HEK293 (cell line): Measurements from ENCODE around the gene MAN2A2.

Source experiments
- EGR2 ChIP-seq: fragments of 450-650 bp; formaldehyde crosslinking; IDR thresholded peaks from 2 replicates; pipeline ENCODE4 v1.5.1; 2016; ENCODE audit warnings: low read depth, missing biosample characterization, missing genetic modification characterization
- INSM2 ChIP-seq: fragments of 450-650 bp; formaldehyde crosslinking; IDR thresholded peaks from 2 replicates; pipeline ENCODE4 v1.5.1; 2016; ENCODE audit warnings: missing biosample characterization, missing genetic modification characterization
- KLF16 ChIP-seq: fragments of 450-650 bp; formaldehyde crosslinking; IDR thresholded peaks from 2 replicates; pipeline ENCODE4 v1.5.1; 2017; ENCODE audit warnings: missing biosample characterization, missing genetic modification characterization
- KLF8 ChIP-seq: fragments of 450-650 bp; formaldehyde crosslinking; IDR thresholded peaks from 2 replicates; pipeline ENCODE4 v1.5.1; 2016; ENCODE audit warnings: missing biosample characterization, missing genetic modification characterization
- MEIS1 ChIP-seq: sonication (generic); formaldehyde crosslinking; IDR thresholded peaks from 2 replicates; pipeline ENCODE4 v1.8.1; 2022; ENCODE audit warnings: missing genetic modification reagents, mild to moderate bottlenecking, borderline replicate concordance
- MYNN ChIP-seq: fragments of 450-650 bp; formaldehyde crosslinking; IDR thresholded peaks from 2 replicates; pipeline ENCODE4 v1.5.1; 2016; ENCODE audit warnings: missing biosample characterization, missing genetic modification characterization, borderline replicate concordance
- SP2 ChIP-seq: fragments of 450-650 bp; formaldehyde crosslinking; IDR thresholded peaks from 2 replicates; pipeline ENCODE4 v1.5.1; 2016; ENCODE audit warnings: missing biosample characterization, missing genetic modification characterization
- TSHZ1 ChIP-seq: fragments of 450-650 bp; formaldehyde crosslinking; IDR thresholded peaks from 2 replicates; pipeline ENCODE4 v1.5.1; 2016; ENCODE audit warnings: missing biosample characterization, missing genetic modification characterization, borderline replicate concordance
- ZNF121 ChIP-seq: fragments of 450-650 bp; formaldehyde crosslinking; IDR thresholded peaks from 2 replicates; pipeline ENCODE4 v1.5.1; 2016; ENCODE audit warnings: missing biosample characterization, missing genetic modification characterization
- ZNF155 ChIP-seq: fragments of 450-650 bp; formaldehyde crosslinking; IDR thresholded peaks from 2 replicates; pipeline ENCODE4 v1.5.1; 2016; ENCODE audit warnings: missing biosample characterization, missing genetic modification characterization
- ZNF175 ChIP-seq: fragments of 450-650 bp; formaldehyde crosslinking; IDR thresholded peaks from 2 replicates; pipeline ENCODE4 v1.5.1; 2016; ENCODE audit warnings: missing biosample characterization, missing genetic modification characterization
- ZNF18 ChIP-seq: fragments of 450-650 bp; formaldehyde crosslinking; IDR thresholded peaks from 2 replicates; pipeline ENCODE4 v1.5.1; 2016; ENCODE audit warnings: missing biosample characterization, missing genetic modification characterization
- ZNF266 ChIP-seq: fragments of 450-650 bp; formaldehyde crosslinking; IDR thresholded peaks from 2 replicates; pipeline ENCODE4 v1.5.1; 2016; ENCODE audit warnings: missing biosample characterization, missing genetic modification characterization, low read depth
- ZNF548 ChIP-seq: fragments of 450-650 bp; formaldehyde crosslinking; IDR thresholded peaks from 2 replicates; pipeline ENCODE4 v1.5.1; 2016; ENCODE audit warnings: missing biosample characterization, missing genetic modification characterization
- ZNF600 ChIP-seq: fragments of 450-650 bp; formaldehyde crosslinking; IDR thresholded peaks from 2 replicates; pipeline ENCODE4 v1.5.1; 2016; ENCODE audit warnings: missing biosample characterization, missing genetic modification characterization
- ZNF660 ChIP-seq: fragments of 450-650 bp; IDR thresholded peaks from 2 replicates; pipeline ENCODE4 v1.5.1; 2018; ENCODE audit warnings: missing biosample characterization, mild to moderate bottlenecking, missing genetic modification characterization
- ZNF843 ChIP-seq: fragments of 450-650 bp; formaldehyde crosslinking; IDR thresholded peaks from 2 replicates; pipeline ENCODE4 v1.5.1; 2016; ENCODE audit warnings: missing biosample characterization, missing genetic modification characterization
- TF ChIP-seq, protein P1 (sequence below): fragments of 450-650 bp; formaldehyde crosslinking; conservative IDR thresholded peaks from 2 replicates; pipeline ENCODE4 v1.5.1; 2016; ENCODE audit warnings: low read depth, missing biosample characterization, missing genetic modification characterization
- TF ChIP-seq, protein P2 (sequence below): fragments of 450-650 bp; formaldehyde crosslinking; IDR thresholded peaks from 2 replicates; pipeline ENCODE4 v1.5.1; 2016; ENCODE audit warnings: missing biosample characterization, missing genetic modification characterization, low read depth
- TF ChIP-seq, protein P3 (sequence below): fragments of 450-650 bp; formaldehyde crosslinking; IDR thresholded peaks from 2 replicates; pipeline ENCODE4 v1.5.1; 2016; ENCODE audit warnings: missing biosample characterization, missing genetic modification characterization
- TF ChIP-seq, protein P4 (sequence below): fragments of 450-650 bp; formaldehyde crosslinking; IDR thresholded peaks from 2 replicates; pipeline ENCODE4 v1.5.1; 2017; ENCODE audit warnings: missing biosample characterization, missing genetic modification characterization

MAN2A2 gene

DNA sequence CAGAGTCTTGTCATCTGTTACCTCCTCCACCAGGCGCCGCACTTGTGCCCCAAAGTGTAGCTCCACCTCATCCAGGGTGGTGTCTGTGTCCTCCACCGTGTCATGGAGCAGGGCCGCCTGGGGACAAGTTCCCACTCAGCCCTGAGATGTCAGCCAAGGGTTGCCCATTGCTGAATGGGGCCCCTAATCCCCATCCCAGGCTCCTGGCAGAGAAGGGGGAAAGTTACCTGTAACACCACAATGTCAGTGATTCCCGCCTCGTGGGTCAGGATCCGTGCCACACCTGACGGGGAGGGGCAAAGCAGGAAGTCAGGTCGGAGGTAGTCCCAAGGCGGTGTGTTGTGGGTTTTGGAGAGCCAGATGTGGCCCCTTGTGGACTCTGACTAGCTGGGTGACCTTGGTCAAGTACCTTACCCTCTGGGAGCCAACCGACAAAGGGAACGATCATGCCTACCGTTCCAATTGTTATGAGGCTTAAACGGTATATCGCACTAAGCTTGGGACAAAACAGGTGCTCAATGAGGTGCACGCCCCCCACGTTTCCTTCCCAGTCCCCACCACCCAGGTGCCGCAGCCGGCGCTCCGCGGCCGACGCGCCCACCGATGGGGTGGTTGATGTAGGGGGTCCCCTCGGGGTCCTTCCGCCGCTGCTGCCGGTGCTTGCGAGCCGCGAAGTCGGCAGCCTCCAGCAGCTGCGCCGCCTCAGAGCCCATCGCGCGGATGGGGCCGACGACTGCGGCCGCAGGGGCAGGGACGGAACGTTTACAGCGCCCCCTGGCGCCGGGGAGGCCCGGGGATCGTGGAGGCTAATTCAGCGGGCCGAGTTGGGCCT lies 28.9 kb downstream of the MAN2A2 start, which contains the start of gene HDDC3 (continued):
- TF ChIP-seq, protein P1, sequence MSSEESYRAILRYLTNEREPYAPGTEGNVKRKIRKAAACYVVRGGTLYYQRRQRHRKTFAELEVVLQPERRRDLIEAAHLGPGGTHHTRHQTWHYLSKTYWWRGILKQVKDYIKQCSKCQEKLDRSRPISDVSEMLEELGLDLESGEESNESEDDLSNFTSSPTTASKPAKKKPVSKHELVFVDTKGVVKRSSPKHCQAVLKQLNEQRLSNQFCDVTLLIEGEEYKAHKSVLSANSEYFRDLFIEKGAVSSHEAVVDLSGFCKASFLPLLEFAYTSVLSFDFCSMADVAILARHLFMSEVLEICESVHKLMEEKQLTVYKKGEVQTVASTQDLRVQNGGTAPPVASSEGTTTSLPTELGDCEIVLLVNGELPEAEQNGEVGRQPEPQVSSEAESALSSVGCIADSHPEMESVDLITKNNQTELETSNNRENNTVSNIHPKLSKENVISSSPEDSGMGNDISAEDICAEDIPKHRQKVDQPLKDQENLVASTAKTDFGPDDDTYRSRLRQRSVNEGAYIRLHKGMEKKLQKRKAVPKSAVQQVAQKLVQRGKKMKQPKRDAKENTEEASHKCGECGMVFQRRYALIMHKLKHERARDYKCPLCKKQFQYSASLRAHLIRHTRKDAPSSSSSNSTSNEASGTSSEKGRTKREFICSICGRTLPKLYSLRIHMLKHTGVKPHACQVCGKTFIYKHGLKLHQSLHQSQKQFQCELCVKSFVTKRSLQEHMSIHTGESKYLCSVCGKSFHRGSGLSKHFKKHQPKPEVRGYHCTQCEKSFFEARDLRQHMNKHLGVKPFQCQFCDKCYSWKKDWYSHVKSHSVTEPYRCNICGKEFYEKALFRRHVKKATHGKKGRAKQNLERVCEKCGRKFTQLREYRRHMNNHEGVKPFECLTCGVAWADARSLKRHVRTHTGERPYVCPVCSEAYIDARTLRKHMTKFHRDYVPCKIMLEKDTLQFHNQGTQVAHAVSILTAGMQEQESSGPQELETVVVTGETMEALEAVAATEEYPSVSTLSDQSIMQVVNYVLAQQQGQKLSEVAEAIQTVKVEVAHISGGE (tag by site-specific recombination) = peak; percentile 77
- TF ChIP-seq TSHZ1 (tag by site-specific recombination) = no peak; the same call in 1 of the 2 replicates
- no peak for TF ChIP-seq MYNN (tag by site-specific recombination)
- peak; percentile 94 for TF ChIP-seq ZNF660 (tag by site-specific recombination)
- peak; percentile 54; the same call in 1 of the 2 replicates for TF ChIP-seq ZNF121 (tag by site-specific recombination)
- peak; percentile 60 for TF ChIP-seq INSM2 (tag by site-specific recombination)
- TF ChIP-seq ZNF18 (tag by site-specific recombination) = peak; percentile 45
- no peak for TF ChIP-seq ZNF548
- TF ChIP-seq SP2 = peak; percentile 63
- TF ChIP-seq ZNF843 (tag by site-specific recombination) = no peak; the same call in 1 of the 2 replicates
- no peak for TF ChIP-seq ZNF175 (tag by site-specific recombination)
- TF ChIP-seq KLF16 (tag by site-specific recombination) = peak; percentile 73
- no peak for TF ChIP-seq ZNF155 (tag by site-specific recombination)
- TF ChIP-seq, protein P2, sequence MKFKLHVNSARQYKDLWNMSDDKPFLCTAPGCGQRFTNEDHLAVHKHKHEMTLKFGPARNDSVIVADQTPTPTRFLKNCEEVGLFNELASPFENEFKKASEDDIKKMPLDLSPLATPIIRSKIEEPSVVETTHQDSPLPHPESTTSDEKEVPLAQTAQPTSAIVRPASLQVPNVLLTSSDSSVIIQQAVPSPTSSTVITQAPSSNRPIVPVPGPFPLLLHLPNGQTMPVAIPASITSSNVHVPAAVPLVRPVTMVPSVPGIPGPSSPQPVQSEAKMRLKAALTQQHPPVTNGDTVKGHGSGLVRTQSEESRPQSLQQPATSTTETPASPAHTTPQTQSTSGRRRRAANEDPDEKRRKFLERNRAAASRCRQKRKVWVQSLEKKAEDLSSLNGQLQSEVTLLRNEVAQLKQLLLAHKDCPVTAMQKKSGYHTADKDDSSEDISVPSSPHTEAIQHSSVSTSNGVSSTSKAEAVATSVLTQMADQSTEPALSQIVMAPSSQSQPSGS (tag by site-specific recombination) = no peak
- peak; percentile 100 for TF ChIP-seq ZNF600
- TF ChIP-seq EGR2 = no peak
- peak; percentile 86 for TF ChIP-seq KLF8 (tag by site-specific recombination)
- TF ChIP-seq, protein P3, sequence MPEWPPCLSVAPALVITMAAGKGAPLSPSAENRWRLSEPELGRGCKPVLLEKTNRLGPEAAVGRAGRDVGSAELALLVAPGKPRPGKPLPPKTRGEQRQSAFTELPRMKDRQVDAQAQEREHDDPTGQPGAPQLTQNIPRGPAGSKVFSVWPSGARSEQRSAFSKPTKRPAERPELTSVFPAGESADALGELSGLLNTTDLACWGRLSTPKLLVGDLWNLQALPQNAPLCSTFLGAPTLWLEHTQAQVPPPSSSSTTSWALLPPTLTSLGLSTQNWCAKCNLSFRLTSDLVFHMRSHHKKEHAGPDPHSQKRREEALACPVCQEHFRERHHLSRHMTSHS (tag by site-specific recombination) = no peak
- TF ChIP-seq, protein P4, sequence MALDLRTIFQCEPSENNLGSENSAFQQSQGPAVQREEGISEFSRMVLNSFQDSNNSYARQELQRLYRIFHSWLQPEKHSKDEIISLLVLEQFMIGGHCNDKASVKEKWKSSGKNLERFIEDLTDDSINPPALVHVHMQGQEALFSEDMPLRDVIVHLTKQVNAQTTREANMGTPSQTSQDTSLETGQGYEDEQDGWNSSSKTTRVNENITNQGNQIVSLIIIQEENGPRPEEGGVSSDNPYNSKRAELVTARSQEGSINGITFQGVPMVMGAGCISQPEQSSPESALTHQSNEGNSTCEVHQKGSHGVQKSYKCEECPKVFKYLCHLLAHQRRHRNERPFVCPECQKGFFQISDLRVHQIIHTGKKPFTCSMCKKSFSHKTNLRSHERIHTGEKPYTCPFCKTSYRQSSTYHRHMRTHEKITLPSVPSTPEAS (tag by site-specific recombination) = no peak
- no peak for TF ChIP-seq MEIS1 (CRISPR knock-in tag)
- no peak for TF ChIP-seq ZNF266 (tag by site-specific recombination)
